ENCODE results near the gene SLC25A30. TPM values are rescaled to one million over a fixed set of nuclear protein-coding genes. Genes with fewer than 3 reads are reported as not detected.

The SLC25A30 gene
- total RNA-seq (2014; rRNA removed; shearing (Covaris generic)) = 3.8 and 5.8 TPM in 2 replicates

GRCh38 chr13:45417790-45418534 lies at the start of gene SLC25A30:
Gene SLC25A30, minus strand, starts transcription at chr13:45418373. Its CDS starts 6,948 bp downstream, at chr13:45411425.
- in situ Hi-C loops (cut with HindIII; ENCODE audit: low sequenced_read_pairs) = no loop called here
- peak; percentile 93 for DNase-seq (ENCODE audit: low spot score)

- DNase-seq (ENCODE audit: low spot score) = no peak
- in situ Hi-C loops (cut with HindIII; ENCODE audit: low sequenced_read_pairs) = no loop called here
These were observed 48.2 kb upstream of the SLC25A30 start for GRCh38 chr13:45466359-45466758.

DNA sequence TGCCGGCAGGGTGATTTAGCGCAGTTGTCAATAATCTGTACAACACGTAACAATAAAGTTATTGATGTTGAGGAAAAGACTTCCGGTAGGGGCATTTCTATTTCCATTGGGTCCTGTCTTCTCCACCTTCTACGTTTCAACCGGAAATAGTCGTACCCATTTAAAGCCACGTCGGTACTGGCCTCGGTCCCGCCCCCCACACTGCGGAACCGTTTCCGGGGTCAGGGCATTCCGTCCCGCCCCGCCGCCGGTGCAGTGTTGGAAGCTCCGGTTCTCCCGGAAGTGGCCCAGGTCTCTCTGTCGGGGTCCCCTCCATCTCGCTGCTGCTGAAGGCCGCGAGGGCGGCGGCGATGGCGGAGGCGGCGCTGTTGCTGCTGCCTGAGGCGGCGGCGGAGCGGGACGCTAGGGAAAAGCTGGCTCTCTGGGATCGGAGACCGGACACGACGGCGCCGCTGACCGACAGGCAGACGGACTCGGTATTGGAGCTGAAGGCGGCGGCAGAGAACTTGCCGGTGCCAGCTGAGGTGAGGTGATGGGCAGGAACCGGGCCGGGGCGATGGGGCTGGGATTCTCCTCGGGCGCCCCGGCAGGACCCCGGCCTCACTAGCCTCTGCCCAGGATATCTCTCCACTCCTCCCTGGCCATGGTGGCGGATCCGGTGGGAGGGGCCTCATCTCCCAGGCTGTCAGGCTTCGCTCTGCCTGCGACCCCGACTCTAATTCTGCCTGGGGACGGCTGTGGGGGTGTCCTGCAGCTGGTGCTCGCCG lies 46.7 kb upstream of the SLC25A30 start, which contains the start of gene COG3:
TSS of gene COG3 (plus strand) at position 253 of the 767 bp plus-strand sequence. CDS start at position 351, 98 bp downstream.
- in situ Hi-C loops (cut with HindIII; ENCODE audit: low sequenced_read_pairs) = loop anchor here (5.0 kb wide), 1 partner anchor 68 kb away; no protein-coding TSS in a partner anchor
- peak; percentile 98 for DNase-seq (ENCODE audit: low spot score)

GRCh38 chr13:45464141-45464686 lies 46.0 kb upstream of the SLC25A30 start:
- no peak for DNase-seq (ENCODE audit: low spot score)
- in situ Hi-C loops (cut with HindIII; ENCODE audit: low sequenced_read_pairs) = loop anchor here (5.0 kb wide), 1 partner anchor 67 kb away; no protein-coding TSS in a partner anchor

DNA sequence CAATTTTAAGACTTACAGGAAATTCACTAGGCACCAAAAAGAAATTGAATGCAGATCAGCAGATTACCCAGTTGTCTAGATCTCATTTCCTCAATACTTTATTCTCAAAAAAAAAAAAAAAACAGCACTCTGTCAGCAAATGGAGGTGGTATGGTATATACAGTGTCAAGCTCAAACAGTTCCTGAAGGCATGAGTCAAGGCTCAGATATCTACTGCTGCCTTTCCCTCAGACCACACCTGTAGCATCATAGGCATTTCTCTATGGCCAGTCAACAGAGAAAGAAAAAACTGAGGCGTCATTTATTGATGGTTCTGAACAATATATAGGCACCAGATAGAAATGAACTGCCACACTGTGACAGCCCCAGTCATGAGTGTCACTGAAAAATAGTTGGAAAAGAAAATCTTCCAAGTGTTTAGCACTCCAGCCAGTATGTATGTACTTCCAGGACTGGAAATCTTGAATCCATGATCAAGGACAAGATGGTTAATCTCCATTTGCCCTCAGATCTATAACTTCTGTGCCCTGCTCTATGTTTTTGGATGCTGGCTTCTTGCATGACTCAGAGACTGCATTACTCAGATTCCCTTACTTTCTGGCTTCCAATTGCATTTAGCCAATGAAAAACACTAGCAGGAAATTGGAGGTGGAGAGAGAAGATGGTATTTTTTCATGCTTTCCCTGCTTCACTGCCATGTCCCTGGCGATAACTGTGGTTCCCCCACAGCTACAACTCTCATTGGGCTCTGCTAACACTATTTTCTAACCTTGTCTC lies 38.2 kb upstream of the SLC25A30 start:
- in situ Hi-C loops (cut with HindIII; ENCODE audit: low sequenced_read_pairs) = no loop called here

GRCh38 chr13:45454204-45454603 lies 36.0 kb upstream of the SLC25A30 start:
- no peak for DNase-seq (ENCODE audit: low spot score)
- in situ Hi-C loops (cut with HindIII; ENCODE audit: low sequenced_read_pairs) = no loop called here

More for the DNA sequence above, 38.2 kb upstream of the SLC25A30 start:
- DNase-seq (ENCODE audit: low spot score) = no peak

GRCh38 chr13:45451282-45451681 lies 33.1 kb upstream of the SLC25A30 start:
- no peak for DNase-seq (ENCODE audit: low spot score)
- in situ Hi-C loops (cut with HindIII; ENCODE audit: low sequenced_read_pairs) = no loop called here

DNA sequence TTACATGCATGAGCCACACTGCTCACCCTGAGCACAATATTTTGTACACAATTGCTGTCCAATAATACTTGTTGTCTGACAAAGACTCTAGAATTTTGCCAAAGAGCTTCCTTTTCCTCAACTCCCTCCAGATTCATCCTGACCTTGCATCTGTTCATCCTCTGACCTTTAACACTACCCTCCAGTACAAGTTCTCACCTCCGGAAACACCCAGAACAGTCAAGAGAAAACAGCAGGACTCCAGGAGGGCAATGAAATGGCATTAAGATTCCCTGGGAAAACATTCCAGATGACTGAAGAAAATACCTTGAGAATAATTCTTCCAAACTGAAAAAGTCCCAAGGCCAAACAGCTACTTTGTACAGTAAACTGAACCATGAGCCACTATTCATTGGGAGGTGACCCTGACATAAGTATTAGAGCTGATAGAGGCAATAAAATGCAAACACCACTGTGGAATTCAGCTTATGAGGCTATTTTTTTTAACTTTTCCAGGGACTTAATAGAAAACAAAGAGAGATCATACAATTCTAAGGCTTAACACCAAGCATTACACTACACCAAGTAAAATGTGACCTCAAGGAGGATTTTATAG lies 30.9 kb upstream of the SLC25A30 start:
- DNase-seq (ENCODE audit: low spot score) = no peak
- in situ Hi-C loops (cut with HindIII; ENCODE audit: low sequenced_read_pairs) = no loop called here

GRCh38 chr13:45447050-45447661 lies 29.0 kb upstream of the SLC25A30 start:
- no peak for DNase-seq (ENCODE audit: low spot score)
- in situ Hi-C loops (cut with HindIII; ENCODE audit: low sequenced_read_pairs) = no loop called here

DNA sequence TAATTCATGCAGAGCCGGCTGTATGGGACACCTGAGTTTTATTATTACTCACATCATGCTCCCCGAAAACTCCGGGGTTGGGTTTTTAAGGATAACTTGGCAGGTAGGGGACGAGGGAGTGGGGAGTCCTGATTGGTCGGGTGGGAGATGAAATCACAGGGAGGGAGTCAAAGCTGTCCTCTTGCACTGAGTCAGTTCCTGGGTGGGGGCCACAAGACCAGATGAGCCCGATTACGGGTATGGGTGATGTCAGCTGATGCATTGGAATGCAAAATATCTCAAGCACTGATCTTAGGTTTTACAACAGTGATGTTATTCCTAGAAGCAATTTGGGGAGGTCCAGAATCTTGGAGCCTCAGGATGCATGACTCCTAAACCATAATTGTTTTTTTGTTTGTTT lies 28.0 kb upstream of the SLC25A30 start:
- DNase-seq (ENCODE audit: low spot score) = no peak
- in situ Hi-C loops (cut with HindIII; ENCODE audit: low sequenced_read_pairs) = no loop called here

- no peak for DNase-seq (ENCODE audit: low spot score)
- in situ Hi-C loops (cut with HindIII; ENCODE audit: low sequenced_read_pairs) = no loop called here
These were observed 26.9 kb upstream of the SLC25A30 start for GRCh38 chr13:45445053-45445452.

DNA sequence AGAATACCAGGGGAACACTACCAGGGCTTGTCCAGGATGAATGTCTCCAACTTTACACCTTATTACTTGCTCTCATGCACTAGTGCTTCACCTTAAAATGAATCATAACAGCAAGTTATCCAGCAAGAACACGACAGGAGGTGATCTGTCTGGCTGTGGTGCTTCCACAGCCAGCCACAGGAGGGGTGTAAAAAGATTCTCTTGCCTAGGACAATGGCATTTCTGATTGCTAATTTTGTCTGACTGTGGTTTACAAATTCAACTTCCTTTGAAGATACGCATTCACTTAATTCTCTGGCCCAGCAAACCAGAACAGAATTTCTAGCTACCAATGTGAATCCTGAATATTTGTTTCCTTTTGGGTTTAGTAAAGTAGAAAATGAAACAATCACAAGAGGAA lies 23.5 kb upstream of the SLC25A30 start:
- in situ Hi-C loops (cut with HindIII; ENCODE audit: low sequenced_read_pairs) = no loop called here
- no peak for DNase-seq (ENCODE audit: low spot score)

DNA sequence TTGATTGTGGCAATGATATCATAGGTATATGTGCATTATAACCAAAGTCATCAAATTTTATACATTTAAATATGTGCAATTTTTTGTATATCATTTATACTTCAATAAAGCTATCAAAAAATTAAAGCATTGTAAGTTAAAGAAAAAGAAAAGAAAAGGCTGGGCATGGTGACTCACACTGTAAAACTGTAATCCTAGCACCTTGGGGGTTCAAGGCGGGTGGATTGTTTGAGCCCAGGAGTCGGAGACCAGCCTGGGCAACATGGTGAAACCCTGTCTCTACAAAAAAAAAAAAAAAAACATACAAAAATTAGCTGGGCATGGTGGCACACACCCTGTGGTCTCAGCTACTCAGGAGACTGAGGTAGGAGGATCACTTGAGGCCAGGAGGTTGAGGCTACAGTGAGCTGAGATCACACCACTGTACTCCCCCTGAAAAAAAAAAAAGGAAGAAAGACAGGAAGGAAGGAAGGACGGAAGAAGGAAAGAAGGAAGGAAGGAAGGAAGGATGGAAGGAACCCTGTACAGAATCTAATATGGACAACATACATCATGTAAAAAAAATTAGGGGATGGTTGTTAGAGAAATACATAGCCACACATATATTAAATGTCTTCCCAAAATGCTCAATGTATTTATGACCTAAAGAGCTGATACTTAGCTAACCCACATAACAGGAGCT lies 21.7 kb upstream of the SLC25A30 start:
- in situ Hi-C loops (cut with HindIII; ENCODE audit: low sequenced_read_pairs) = no loop called here
- no peak for DNase-seq (ENCODE audit: low spot score)

DNA sequence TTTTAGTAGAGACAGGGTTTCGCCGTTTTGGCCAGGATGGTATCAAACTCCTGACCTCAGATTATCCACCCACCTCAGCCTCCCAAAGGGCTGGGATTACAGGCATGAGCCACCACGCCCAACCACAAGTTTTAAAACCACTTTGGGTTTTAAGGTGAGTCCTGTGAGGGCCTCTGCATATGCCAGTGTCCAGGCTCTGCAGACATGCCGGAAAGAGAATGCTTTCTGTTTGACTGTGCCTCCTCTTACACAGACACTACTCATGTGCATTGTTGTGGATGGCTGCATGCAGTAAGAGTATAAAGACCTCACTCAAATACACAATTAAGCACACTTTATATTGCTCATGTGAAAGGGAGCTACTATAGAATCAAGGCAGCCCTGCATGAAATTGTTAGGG lies 20.8 kb upstream of the SLC25A30 start:
- no peak for DNase-seq (ENCODE audit: low spot score)
- in situ Hi-C loops (cut with HindIII; ENCODE audit: low sequenced_read_pairs) = no loop called here

DNA sequence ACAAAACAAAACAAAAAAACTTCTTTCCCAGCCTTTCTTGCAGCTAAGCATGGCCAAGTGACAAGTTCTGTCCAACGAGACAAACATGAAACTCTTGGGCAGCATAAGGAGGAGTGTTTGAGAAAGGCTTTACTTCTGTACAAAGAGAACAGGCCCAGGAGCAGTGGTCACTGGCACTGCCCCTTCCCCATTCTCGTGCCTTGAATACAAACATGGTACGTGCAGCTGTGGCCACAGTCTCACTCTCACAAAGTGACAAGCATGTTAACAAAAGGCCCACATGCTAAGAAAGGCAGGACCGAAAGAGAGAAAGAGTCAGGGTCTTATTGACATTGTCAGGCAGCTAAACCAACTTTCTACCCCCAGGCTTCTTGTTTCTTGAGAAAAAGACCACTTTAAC lies 19.8 kb upstream of the SLC25A30 start:
- DNase-seq (ENCODE audit: low spot score) = no peak
- in situ Hi-C loops (cut with HindIII; ENCODE audit: low sequenced_read_pairs) = no loop called here

DNA sequence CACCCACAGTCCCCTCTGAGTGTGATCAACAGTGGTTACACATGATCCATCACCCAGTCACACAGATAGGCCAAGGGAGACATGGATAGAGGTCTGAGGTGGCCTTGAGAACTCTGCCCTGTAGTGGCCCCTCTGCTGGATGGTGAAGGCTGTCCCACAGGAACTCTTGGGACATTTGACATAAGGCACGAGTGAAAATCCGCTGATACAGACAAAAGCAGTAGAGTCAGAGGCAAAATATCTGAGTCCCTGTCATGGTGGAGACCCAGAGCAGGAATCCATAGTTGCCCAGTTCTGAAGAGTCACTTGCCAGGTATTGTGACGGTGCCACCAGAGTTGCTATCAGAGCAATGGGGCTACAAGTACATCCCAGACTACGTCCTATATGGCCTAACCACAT lies 18.8 kb upstream of the SLC25A30 start:
- no peak for DNase-seq (ENCODE audit: low spot score)
- in situ Hi-C loops (cut with HindIII; ENCODE audit: low sequenced_read_pairs) = no loop called here

DNA sequence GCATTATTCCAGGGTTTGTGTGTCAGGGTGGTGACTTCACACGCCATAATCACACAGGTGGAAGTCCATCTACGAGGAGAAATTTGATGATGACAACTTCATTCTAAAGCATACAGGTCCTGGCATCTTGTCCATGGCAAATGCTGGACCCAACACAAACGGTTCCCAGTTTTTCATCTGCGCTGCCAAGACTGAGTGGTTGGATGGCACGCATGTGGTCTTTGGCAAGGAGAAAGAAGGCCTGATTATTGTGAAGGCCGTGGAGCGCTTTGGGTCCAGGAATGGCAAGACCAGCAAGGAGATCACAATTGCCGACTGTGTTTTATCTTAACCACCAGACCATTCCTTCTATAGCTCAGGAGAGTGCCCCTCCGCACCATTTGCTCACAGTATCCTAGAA lies 18.2 kb upstream of the SLC25A30 start:
- in situ Hi-C loops (cut with HindIII; ENCODE audit: low sequenced_read_pairs) = no loop called here
- DNase-seq (ENCODE audit: low spot score) = no peak

Measured in G401 (cell line).